Activated T-helper 1 cell treated with Interleukin-2 at 50 U/mL for 16 hours (primary cell): ENCODE measurements around the gene C1orf198.

ENCODE experiments used
- DNase-seq: peaks from one replicate; pipeline ENCODE4 v3.0.0-alpha.2; 2020; ENCODE audit warnings: low read depth

C1orf198 gene

GRCh38 chr1:230892018-230892491 is 23.7 kb upstream of the C1orf198 start:
- DNase-seq, result no peak

GRCh38 chr1:230891413-230891812 is 23.1 kb upstream of the C1orf198 start:
- DNase-seq, result no peak

- no peak for DNase-seq
Observed at GRCh38 chr1:230884646-230885045, 16.3 kb upstream of the C1orf198 start.

- no peak for DNase-seq
Observed at GRCh38 chr1:230883967-230884366, 15.6 kb upstream of the C1orf198 start.

GRCh38 chr1:230879778-230880177 is 11.5 kb upstream of the C1orf198 start:
- DNase-seq, result no peak

GRCh38 chr1:230878591-230878990 is 10.3 kb upstream of the C1orf198 start:
- DNase-seq, result no peak

GRCh38 chr1:230877924-230878590 is 9.7 kb upstream of the C1orf198 start:
- no peak for DNase-seq

- DNase-seq, result no peak
Observed at GRCh38 chr1:230877146-230877923, 9.0 kb upstream of the C1orf198 start.

- no peak for DNase-seq
Observed at GRCh38 chr1:230876660-230877059, 8.3 kb upstream of the C1orf198 start.

- no peak for DNase-seq
Observed at GRCh38 chr1:230875370-230875769, 7.0 kb upstream of the C1orf198 start.

- no peak for DNase-seq
Observed at GRCh38 chr1:230870916-230871315, 2.6 kb upstream of the C1orf198 start.

GRCh38 chr1:230869500-230869899 is 1.2 kb upstream of the C1orf198 start:
- DNase-seq, result no peak

GRCh38 chr1:230868736-230869385 is 540 bp upstream of the C1orf198 start:
- DNase-seq, result no peak

GRCh38 chr1:230867101-230867902 is 1.0 kb downstream of the C1orf198 start:
- no peak for DNase-seq

- DNase-seq, result no peak
Observed at GRCh38 chr1:230866171-230867070, 1.9 kb downstream of the C1orf198 start.

- no peak for DNase-seq
Observed at GRCh38 chr1:230865062-230865817, 3.1 kb downstream of the C1orf198 start.

GRCh38 chr1:230864441-230864840 is 3.9 kb downstream of the C1orf198 start:
- no peak for DNase-seq

GRCh38 chr1:230863449-230863848 is 4.9 kb downstream of the C1orf198 start:
- DNase-seq, result no peak

- no peak for DNase-seq
Observed at GRCh38 chr1:230861970-230862595, 6.2 kb downstream of the C1orf198 start.

- no peak for DNase-seq
Observed at GRCh38 chr1:230861489-230861888, 6.8 kb downstream of the C1orf198 start.
